GM21390 (cell line): ENCODE measurements around the gene GOLGA2.
A peak's percentile ranks its signal among the peaks of the same experiment; 100 is the strongest.

ENCODE experiments used
- ATAC-seq: cut with Tn5 transposase; IDR thresholded peaks from one replicate; pipeline ENCODE4 v1.9.1; 2021; ENCODE audit not compliant: unreplicated experiment

Gene GOLGA2, protein sequence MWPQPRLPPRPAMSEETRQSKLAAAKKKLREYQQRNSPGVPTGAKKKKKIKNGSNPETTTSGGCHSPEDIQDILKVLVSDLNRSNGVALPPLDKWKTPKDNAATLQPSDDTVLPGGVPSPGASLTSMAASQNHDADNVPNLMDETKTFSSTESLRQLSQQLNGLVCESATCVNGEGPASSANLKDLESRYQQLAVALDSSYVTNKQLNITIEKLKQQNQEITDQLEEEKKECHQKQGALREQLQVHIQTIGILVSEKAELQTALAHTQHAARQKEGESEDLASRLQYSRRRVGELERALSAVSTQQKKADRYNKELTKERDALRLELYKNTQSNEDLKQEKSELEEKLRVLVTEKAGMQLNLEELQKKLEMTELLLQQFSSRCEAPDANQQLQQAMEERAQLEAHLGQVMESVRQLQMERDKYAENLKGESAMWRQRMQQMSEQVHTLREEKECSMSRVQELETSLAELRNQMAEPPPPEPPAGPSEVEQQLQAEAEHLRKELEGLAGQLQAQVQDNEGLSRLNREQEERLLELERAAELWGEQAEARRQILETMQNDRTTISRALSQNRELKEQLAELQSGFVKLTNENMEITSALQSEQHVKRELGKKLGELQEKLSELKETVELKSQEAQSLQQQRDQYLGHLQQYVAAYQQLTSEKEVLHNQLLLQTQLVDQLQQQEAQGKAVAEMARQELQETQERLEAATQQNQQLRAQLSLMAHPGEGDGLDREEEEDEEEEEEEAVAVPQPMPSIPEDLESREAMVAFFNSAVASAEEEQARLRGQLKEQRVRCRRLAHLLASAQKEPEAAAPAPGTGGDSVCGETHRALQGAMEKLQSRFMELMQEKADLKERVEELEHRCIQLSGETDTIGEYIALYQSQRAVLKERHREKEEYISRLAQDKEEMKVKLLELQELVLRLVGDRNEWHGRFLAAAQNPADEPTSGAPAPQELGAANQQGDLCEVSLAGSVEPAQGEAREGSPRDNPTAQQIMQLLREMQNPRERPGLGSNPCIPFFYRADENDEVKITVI

DNA sequence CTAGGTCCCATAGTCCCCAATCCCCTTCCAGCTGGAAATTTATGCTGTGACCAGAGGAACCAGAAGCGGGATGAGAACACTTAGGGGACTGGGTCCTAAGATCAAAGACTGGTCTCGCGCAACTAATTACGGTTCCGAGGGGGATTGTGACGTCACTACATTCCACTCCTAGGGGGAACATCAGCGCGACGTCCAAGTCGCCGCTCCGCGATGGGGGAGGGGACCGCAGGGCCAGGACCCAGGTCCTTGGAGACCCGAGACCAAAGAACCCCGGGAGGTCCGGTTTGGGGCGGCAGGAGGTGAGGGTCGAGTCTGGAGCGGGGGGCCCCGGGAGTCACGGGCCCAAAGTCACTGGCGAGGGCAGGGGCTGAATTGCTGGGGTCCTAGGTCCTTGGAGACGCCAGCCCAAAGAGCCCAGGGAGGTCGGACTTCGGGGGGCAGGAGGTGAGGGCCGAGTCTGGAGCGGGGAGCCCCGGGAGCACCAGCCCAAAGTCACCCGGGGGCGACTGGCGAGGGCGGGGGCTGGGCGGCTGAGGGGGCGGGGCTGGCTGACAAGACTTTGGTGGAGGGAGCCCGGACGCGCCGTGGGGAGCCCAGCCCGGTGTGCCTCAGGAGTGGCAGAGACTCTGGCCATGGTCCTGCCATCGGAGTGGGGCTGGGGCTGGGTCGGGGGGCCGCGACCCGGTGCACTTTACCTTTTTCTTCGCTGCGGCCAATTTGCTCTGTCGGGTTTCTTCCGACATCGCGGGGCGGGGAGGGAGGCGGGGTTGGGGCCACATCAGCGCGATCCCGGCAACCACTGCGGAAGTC is at the start of gene GOLGA2:
Gene GOLGA2, minus strand, starts transcription at position 810 of the 810 bp plus-strand sequence. Its CDS starts 31 bp downstream, at position 779.
- ATAC-seq = peak; percentile 58

DNA sequence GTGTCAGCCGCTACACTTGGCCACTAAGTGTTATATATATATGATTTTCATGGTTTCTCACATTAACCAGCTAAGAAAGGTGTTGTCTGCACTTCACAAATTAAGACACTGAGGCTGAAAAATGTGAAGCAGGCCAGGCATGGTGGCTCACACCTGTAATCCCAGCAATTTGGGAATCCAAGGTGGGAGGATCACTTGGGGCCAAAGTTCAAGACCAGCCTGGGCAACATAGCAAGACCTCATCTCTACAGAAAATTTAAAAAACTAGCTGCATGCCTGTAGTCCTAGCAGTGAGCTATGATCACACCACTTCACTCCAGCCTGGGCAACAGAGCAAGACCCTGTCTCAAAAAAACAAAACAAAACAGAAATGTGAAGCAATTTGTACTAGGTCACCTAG is 48.6 kb upstream of the GOLGA2 start:
- ATAC-seq = no peak

DNA sequence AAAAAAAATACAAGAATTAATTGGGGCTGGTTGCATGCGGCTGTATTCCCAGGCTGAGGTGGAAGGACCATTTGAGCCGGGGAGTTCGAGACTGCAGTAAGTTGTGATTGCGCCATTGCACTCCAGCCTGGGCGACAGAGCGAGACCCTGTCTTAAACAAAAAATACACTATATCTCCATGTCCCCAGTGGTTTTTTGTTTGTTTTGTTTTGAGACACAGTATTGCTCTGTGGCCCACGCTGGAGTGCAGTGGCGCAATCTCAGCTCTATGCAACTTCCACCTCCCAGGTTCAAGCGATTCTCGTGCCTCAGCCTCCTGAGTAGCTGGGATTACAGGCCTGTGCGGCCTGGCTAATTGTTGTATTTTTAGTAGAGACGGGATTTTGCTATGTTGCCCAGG is 48.0 kb upstream of the GOLGA2 start:
- ATAC-seq = no peak

DNA sequence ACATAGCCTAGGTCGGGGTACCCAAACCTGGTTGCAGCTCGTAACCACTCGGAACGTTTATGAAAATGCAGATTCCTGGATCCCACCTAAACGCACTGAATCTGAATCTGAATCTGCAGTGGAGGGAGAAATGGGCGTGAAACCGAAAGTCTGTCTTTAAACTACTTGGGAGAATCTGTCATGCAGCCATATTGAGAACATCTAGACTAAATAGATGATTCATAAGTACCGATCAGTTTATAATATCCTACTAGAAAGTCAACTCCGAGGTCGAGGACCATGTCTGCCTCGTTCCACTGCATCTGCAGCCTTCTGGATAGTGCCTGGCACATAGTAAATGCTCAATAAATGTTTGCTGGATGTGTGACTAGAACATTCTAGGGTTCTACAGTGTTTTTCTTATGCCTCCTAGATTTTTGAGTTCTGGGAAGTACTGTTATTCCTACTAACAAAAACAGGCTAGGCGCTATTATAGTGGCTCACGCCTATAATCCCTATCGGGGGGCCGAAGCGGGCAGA is 47.5 kb upstream of the GOLGA2 start:
- no peak for ATAC-seq

DNA sequence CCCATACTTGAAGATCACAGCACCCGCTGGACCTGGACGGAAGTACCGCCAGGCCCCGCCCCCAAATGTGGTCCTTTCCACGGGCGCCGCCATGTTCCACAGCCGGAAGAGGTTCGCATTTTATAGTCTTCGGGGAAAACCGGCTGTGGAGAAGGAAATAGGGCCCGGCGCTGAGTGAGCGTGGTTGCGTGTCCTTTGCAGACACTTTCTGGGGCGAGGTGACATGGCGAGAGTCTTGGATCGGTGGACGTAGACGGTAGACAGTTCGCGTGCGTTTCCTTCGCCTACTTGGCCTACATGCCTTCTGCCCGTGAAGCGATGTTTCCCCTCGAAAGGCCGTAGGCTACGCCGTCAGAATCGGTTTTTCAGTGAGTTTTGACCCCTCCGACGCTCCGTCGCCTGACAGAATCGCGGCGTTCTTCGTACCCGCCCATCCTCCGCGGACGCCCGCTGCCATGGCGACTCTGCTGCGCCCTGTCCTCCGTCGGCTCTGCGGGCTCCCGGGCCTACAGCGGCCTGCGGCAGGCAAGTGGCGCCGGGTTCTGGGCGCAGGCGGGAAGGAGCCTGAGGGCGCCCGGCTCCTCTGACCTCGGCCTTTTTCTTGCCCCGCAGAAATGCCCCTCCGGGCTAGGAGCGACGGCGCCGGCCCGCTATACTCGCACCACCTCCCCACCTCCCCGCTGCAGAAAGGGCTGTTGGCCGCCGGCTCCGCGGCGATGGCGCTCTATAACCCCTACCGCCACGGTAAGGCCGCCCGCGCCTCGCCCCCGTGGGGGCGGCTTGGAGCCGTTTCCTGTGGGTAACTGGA is 46.8 kb upstream of the GOLGA2 start, which contains the start of the genes COQ4 and TRUB2:
Gene COQ4, plus strand, starts transcription at position 436 of the 808 bp plus-strand sequence. Its CDS starts 20 bp downstream, at position 456.
Gene TRUB2, minus strand, starts transcription at position 44 of the 808 bp plus-strand sequence. Its CDS starts 39 bp downstream, at position 5.
- peak; percentile 76 for ATAC-seq

DNA sequence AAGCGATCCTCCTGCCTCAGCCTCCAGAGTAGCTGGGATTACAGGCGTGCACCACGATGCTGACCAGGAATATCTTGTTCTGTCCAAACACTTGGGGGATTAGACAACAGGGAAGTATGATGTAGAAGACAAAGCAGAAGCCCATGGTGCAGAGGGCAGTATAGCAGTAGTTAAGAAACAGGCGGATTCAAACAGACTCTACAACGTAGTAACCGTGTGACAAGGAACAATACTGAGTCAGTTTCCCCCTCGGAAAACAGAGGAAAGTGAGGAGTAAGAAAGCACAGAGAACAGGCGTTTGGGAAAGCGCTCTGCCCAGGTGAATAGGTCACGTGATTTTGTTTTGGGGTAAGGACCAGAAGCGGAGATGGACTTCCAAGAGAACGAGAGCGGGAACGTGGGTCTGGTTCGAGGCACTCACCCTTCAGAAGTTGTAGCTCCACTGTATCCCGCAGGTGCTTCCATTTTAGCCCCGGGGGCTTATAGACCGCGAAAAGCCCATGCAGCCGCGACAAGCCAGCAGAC is 46.1 kb upstream of the GOLGA2 start:
- no peak for ATAC-seq

DNA sequence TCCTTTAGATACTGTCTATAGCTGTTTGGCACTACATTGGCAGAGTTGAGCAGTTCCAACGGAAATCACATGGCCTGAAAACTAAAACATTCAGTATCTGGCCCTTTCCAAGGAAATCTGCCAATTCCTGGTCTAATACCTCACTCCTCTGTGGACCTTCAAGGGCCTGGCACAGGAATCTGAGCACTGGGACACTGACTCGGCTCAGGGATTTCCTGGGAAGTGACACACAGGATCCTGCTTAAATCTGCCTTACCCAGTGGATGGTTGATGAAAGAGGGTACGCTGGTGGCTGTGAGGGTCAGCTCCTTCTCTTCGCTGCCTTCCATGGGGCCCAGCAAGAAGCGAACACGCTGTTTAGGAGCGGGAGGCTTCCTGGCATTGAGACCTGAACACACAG is 45.5 kb upstream of the GOLGA2 start:
- ATAC-seq = no peak

DNA sequence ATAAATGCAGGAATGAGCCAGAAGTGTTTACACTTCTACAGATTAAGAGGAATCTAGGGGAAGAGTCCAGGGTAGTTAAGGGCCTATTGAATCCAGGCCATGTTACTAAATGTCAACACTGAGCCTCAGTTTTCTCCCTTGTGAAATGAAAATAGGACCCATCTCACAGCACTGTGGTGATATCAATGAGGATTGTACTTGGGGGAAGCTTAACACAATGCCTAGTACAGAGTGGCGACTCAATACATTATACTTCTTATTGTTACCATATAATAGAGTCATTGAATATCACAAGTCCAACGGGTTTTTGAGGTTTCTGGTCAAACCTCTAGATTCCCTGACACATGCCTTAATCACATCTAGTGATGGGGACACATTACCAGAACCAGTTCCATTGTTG is 41.8 kb upstream of the GOLGA2 start:
- no peak for ATAC-seq

DNA sequence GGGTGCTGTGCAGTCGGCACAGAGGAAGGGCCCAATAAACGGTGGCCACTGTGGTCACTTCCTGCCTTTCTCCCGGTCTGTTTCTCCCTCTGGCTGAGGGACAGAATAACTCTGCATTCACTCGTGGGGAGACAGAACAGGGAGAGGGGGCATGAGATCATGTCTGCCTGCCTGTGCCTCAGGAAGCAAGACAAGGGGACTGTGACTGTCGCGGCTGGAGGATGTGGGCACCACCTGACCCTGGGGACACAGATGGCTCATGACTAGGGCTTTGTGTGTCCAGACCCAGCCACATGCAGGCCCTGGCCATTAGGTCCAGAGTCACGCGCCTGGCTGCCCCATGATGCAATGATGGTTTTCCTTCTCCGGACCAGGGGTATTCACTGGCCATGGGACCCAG is 40.6 kb upstream of the GOLGA2 start:
- no peak for ATAC-seq

DNA sequence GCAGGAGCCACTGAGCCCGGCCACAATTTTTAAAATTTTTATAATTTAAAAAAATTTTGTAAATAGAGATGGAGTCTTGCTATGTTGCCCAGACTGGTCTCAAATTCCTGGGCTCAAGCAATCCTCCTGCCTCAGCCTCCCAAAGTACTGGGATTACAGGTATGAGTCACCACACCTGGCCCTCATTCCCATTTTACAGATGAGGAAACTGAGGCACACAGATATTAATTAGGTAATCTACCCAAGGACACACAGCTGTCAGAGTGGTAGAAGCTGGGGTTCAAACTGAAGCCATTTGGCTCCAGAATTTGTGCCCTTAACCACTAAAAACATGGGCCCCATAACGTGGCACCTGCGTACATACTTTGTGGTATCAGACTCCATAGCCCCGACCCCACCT is 38.9 kb upstream of the GOLGA2 start:
- ATAC-seq = no peak

DNA sequence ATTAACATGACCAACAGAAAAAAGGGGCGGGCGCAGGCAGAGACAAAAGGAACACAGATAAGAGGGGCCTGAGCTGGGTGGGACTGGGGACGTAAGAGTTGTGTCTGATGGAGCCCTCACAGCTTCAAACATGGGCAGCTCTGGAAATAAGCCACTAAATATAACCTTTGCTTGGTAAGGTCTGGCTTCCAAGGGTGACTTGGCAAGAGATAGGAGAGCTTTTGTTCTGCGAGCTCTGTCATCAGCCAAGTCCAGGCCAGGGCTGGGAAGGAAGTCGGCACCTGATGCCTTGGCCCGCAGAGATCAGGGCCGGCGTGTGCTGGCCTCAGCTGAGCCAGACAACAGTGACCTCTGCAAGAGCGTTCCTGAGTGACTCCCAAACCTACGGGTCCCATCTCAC is 34.7 kb upstream of the GOLGA2 start:
- ATAC-seq = no peak

DNA sequence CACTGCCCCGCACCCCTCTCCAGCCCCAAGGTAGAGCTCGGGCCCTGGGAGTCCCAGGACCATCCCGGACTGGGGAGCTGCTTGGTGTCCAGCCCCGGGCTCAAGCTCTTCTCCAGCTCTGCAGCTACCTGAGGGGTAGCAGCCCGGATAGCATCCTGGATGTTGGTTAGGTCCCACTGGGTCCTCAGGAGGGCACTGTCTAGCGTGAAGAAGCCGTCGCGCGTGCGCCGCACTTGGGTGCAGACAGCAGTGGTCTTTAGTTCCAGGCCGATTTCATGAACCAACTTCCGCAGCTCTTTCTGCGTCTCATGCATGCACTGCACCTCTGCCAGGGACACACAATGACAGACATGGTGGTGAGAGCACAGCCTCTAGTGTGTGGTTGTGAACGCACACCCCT is 33.7 kb upstream of the GOLGA2 start:
- ATAC-seq = no peak

DNA sequence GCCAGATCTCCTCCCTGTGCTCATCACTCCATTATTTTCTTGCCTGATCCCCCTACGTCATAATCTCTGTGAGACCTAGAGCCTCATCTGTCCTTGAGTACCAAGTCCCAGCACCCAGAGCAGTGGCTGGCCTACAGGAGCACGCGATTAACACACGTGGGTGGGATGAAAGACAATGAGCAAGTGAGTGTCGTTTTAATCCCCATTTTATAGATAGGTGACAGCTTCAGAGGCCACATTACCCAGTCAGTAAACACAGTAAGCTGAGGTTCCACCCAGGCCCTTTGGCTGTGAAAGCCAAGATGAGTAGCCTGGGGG is 29.1 kb upstream of the GOLGA2 start:
- no peak for ATAC-seq

DNA sequence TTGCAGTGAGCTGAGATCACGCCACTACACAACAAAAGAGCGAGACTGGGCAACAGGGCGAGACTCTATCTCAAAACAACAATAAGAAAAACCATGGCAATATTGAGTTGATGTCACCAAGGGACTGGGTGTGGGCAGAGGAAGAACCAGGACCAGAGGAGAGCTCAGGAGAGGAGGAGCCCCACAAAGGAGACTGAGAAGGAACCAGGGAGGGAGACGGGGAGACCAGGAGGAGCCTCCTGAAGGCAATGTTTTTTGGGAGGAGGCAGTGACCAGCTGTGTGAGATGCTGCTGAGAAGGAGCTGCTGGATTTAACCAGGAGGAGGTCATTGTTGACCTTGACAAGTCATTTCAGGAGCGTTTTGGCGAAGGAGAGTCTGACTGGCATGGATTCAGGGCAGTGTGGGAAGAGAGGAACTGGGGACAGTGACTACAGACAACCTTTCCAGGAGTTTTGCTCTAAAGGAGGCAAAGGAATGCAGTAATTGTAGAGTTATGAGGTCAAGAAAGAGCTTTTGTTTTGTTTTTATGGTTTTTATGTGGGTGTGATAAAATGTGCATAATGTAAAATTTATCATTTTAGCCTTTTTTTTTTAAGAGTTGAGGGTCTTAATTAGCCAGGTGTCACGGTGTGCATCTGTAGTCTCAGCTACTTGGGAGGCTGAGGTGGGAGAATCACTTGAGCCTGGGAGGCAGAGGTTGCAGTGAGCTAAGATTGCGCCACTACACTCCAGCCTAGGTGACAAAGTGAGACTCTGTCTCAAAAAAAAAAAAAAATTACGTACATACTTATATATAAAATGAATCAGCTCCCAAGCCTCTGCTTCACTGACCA is 28.5 kb upstream of the GOLGA2 start:
- no peak for ATAC-seq

DNA sequence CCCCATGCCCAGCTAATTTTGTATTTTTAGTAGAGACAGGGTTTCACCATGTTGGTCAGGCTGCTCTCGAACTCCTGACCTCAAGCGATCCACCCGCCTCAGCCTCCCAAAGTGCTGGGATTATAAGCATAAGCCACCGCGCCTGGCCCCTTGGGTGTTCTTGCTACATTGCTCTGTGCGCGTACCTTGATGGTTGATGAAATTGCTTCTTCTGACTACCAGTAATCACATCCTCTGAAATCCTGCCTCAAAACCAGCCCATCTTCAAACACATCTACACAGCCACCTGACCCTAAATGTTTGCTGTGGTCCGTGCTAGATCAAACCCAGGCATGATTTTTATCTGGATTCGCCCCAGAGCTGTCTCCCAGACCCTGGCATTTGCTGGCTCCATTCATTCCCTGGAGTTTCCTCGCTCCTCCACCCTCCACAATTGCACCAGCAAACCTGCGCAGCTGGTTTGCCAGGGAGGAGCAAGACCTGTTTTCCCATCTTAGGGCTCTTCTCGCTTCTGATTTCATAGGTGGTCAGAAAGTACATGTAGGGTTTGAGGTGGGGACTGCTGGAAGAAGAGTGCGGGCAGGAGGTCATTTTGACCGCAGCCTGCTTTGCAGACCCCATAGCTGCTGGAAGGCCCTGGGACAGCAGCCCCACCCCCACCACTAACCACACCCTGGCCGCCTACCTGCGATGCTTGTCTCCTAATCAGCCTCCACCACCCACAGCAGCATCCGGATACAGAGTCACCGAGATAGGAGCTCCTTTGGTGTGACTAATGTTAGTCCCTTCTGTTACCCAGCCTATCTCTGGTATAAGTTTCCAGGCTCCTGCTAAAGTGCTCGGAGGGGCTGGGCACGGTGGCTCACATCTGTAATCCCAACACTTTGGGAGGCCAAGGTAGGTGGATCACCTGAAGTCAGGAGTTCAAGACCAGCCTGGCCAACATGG is 23.0 kb upstream of the GOLGA2 start:
- no peak for ATAC-seq

DNA sequence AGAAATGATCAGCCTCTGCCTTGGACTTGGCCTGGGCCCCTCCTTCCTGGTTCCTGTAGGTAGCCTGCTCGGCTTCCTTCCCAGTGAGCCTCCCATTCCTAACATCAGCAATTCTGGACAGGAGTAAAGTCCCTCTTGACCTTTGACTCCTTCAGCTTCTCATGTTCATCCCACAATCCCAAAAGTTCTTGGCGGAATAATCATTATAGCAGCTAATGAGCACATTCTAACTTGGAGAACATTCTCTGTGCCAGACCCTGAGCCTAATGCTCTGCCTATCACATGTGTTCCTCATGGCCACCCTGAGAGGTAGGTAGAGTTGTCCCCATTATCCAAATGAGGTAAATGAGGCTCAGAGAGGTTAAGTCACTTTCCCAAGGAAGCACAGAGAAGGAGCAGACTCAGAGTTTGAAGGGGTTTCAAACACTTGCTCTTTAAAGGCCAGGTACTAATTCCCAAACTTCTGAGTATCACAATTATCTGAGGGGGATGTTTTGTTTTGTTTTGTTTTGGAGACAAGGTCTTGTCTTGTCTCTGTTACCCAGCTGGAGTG is 21.5 kb upstream of the GOLGA2 start:
- no peak for ATAC-seq
